GM18868 (cell line): ENCODE results near the gene CBLL1.

ENCODE experiments used
- ATAC-seq: cut with Tn5 transposase; IDR thresholded peaks from one replicate; pipeline ENCODE4 v1.9.1; 2021; ENCODE audit warnings: mild to moderate bottlenecking, moderate library complexity; ENCODE audit not compliant: unreplicated experiment

Gene CBLL1

GRCh38 chr7:107809179-107809578, 65.2 kb downstream of the CBLL1 start:
- ATAC-seq, result no peak

DNA sequence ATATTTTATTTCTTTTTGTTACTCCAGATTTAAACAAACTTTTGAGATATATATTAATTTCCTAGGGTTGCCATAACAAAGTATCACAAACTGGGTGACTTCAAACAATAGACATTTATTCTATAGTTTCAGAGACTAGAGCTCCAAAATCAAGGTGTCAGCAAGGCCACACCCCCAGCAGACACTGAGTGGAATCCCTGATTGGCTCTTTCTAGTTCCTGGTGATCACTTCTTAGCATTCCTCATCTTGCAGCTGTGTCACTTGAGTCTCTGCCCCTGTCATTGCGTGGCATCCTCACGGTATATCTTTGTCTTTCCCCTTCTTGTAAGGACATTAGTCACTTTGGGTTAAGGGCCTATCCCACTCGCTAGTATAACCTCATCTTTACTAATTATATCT, 66.7 kb downstream of the CBLL1 start:
- ATAC-seq, result no peak
